GM23338 (cell line): ENCODE data around the gene VIPR1. TPM values are rescaled to one million over a fixed set of nuclear protein-coding genes. Genes with fewer than 3 reads are reported as not detected.

ENCODE experiments used
- ATAC-seq: fragments of 200-7000 bp; cut with Tn5 transposase; 3 replicates; pipeline ENCODE4 v1.9.1; 2020
- DNase-seq: peaks from one replicate; pipeline ENCODE4 v3.0.0-alpha.2; 2015; ENCODE audit warnings: low spot score
- H2AFZ ChIP-seq: fragments of 200-600 bp; sonication (generic); 2 replicates; pipeline ENCODE4 v1.8.0; 2016; ENCODE audit warnings: antibody characterized with exemption, mild to moderate bottlenecking, moderate library complexity
- H3F3A ChIP-seq: fragments of 200-600 bp; sonication (generic); replicated peaks from 2 replicates; pipeline ENCODE4 v1.8.0; 2017; ENCODE audit warnings: antibody characterized with exemption, mixed run types, low read depth
- H3K27ac ChIP-seq: fragments of 200-600 bp; sonication (generic); 2 replicates; pipeline ENCODE4 v1.6.1; 2016; ENCODE audit warnings: low read depth
- H3K27me3 ChIP-seq: fragments of 200-600 bp; sonication (generic); 2 replicates; pipeline ENCODE4 v1.8.0; 2016; ENCODE audit warnings: mild to moderate bottlenecking, mixed run types, moderate library complexity; ENCODE audit not compliant: insufficient read depth
- H3K36me3 ChIP-seq: fragments of 200-600 bp; sonication (generic); 2 replicates; pipeline ENCODE4 v1.8.0; 2016; ENCODE audit warnings: mild to moderate bottlenecking; ENCODE audit not compliant: insufficient read depth
- H3K4me1 ChIP-seq: fragments of 200-600 bp; sonication (generic); 2 replicates; pipeline ENCODE4 v1.8.0; 2016; ENCODE audit warnings: mild to moderate bottlenecking, moderate library complexity; ENCODE audit not compliant: insufficient read depth
- H3K4me2 ChIP-seq: fragments of 200-600 bp; sonication (generic); 2 replicates; pipeline ENCODE4 v1.7.1; 2017; ENCODE audit warnings: mixed run types
- H3K4me3 ChIP-seq: fragments of 200-600 bp; sonication (generic); 2 replicates; pipeline ENCODE4 v1.6.1; 2016; ENCODE audit warnings: mixed run types
- H3K79me2 ChIP-seq: fragments of 200-600 bp; sonication (generic); replicated peaks from 2 replicates; pipeline ENCODE4 v1.8.0; 2017; ENCODE audit warnings: mild to moderate bottlenecking; ENCODE audit not compliant: insufficient read depth
- H3K9me2 ChIP-seq: fragments of 200-600 bp; sonication (generic); 2 replicates; pipeline ENCODE4 v1.8.0; 2017; ENCODE audit not compliant: insufficient read depth
- H4K20me1 ChIP-seq: fragments of 200-600 bp; sonication (generic); replicated peaks from 2 replicates; pipeline ENCODE4 v1.8.0; 2017; ENCODE audit warnings: mild to moderate bottlenecking; ENCODE audit not compliant: insufficient read depth
- H3K27ac Mint-ChIP-seq: 2 replicates; pipeline ENCODE4 v1.8.0; 2020; ENCODE audit warnings: inconsistent platforms, mild to moderate bottlenecking, moderate library complexity, mixed read lengths
- H3K27me3 Mint-ChIP-seq: 3 replicates; pipeline ENCODE4 v1.8.0; 2022; ENCODE audit warnings: low read depth, mild to moderate bottlenecking, moderate library complexity, mixed read lengths, inconsistent platforms; ENCODE audit not compliant: insufficient read depth, poor library complexity
- H3K36me3 Mint-ChIP-seq: 3 replicates; pipeline ENCODE4 v1.8.0; 2021; ENCODE audit warnings: low read depth, mild to moderate bottlenecking, inconsistent platforms, moderate library complexity, mixed read lengths
- H3K4me1 Mint-ChIP-seq: 3 replicates; pipeline ENCODE4 v1.8.0; 2020; ENCODE audit warnings: mild to moderate bottlenecking, inconsistent platforms, mixed read lengths
- H3K4me3 Mint-ChIP-seq: 3 replicates; pipeline ENCODE4 v1.8.0; 2021; ENCODE audit warnings: moderate library complexity, mild to moderate bottlenecking, inconsistent platforms, mixed read lengths
- H3K9me3 Mint-ChIP-seq: 3 replicates; pipeline ENCODE4 v1.8.0; 2020; ENCODE audit warnings: moderate library complexity, mild to moderate bottlenecking, inconsistent platforms, mixed read lengths
- CREB1 ChIP-seq: fragments of 250-450 bp; sonication (Bioruptor Pico); IDR thresholded peaks from 2 replicates; pipeline ENCODE4 v1.5.0; 2020; ENCODE audit warnings: low read depth, mild to moderate bottlenecking, moderate library complexity
- CTCF ChIP-seq, 2 experiments: fragments of 200-600 bp in 1 of 2; sonication (generic) in 1 of 2; conservative IDR thresholded peaks; 2 replicates each; pipeline versions ENCODE4 v1.5.1 to v1.6.1; 2016 to 2017; ENCODE audit warnings: antibody characterized with exemption in 2 of 2, low read depth in 2 of 2, mild to moderate bottlenecking in 2 of 2, moderate library complexity in 1 of 2
- EZH2 ChIP-seq: fragments of 200-600 bp; sonication (generic); IDR thresholded peaks from one replicate; pipeline ENCODE4 v1.8.0; 2017; ENCODE audit warnings: antibody characterized with exemption, mild to moderate bottlenecking, low read depth; ENCODE audit not compliant: unreplicated experiment
- EZH2phosphoT487 ChIP-seq: fragments of 200-600 bp; sonication (generic); IDR thresholded peaks from one replicate; pipeline ENCODE4 v1.8.1; 2018; ENCODE audit warnings: antibody characterized with exemption; ENCODE audit not compliant: unreplicated experiment
- POLR2AphosphoS5 ChIP-seq: IDR thresholded peaks from 2 replicates; pipeline ENCODE4 v1.6.1; 2016; ENCODE audit warnings: antibody characterized with exemption, low read depth
- REST ChIP-seq: IDR thresholded peaks from one replicate; pipeline ENCODE4 v1.6.1; 2018; ENCODE audit warnings: antibody characterized with exemption; ENCODE audit not compliant: unreplicated experiment
- STAT1 ChIP-seq: IDR thresholded peaks from one replicate; pipeline ENCODE4 v1.6.1; 2016; ENCODE audit warnings: antibody characterized with exemption; ENCODE audit not compliant: unreplicated experiment
- ZNF114 ChIP-seq: fragments of 250-450 bp; sonication (Bioruptor Pico); IDR thresholded peaks from 2 replicates; pipeline ENCODE4 v1.5.0; 2020; ENCODE audit warnings: mild to moderate bottlenecking, moderate library complexity
- ZNF331 ChIP-seq: fragments of 250-450 bp; sonication (Bioruptor Pico); IDR thresholded peaks from 2 replicates; pipeline ENCODE4 v1.5.0; 2020; ENCODE audit warnings: low read depth, mild to moderate bottlenecking, moderate library complexity
- polyA plus RNA-seq: library from polyadenylated mRNA; unstranded; fragments of >200 nt; fragmentation: Nextera tagmentation; extraction: Ambion mirVana; gene quantifications from 2 replicates; pipeline ENCODE4 v1.2.1, GENCODE V29; 2016
- total RNA-seq: library from RNA; depleted of rRNA; stranded (reverse); fragments of >200 nt; shearing (Covaris generic); gene quantifications from 2 replicates; pipeline ENCODE4 v1.2.3, GENCODE V29; 2014

The VIPR1 gene
- total and polyA plus RNA-seq, 2 experiments from 2014 or later = 6.3 to 19.3 TPM

GRCh38 chr3:42504334-42505127, 2.1 kb downstream of the VIPR1 start:
- H4K20me1 ChIP-seq = no peaks in the 10 kb centered on the region; the same call in 1 of the 2 replicates
- no peaks in the 10 kb centered on the region for H3K9me2 ChIP-seq
- peaks cover 39% of the 10 kb centered on the region for H3K27me3 ChIP-seq
- ATAC-seq (no peak), DNase-seq (no peak)
- no peaks in the 10 kb centered on the region for H3F3A ChIP-seq
- peaks cover 38% of the 10 kb centered on the region for H3K4me1 Mint-ChIP-seq
- H3K27ac ChIP-seq = no peak overlapping the region
- H2AFZ ChIP-seq = no peak overlapping the region
- H3K4me3 ChIP-seq = no peak overlapping the region
- H3K36me3 ChIP-seq = no peaks in the 10 kb centered on the region
- H3K27ac Mint-ChIP-seq = no peak overlapping the region
- H3K36me3 Mint-ChIP-seq = no peaks in the 10 kb centered on the region; the same call in 2 of the 3 replicates
- no peak overlapping the region for H3K4me3 Mint-ChIP-seq
- peaks cover 3% of the 10 kb centered on the region; the same call in 1 of the 3 replicates for H3K9me3 Mint-ChIP-seq
- H3K4me1 ChIP-seq = peaks cover 17% of the 10 kb centered on the region
- H3K79me2 ChIP-seq = no peaks in the 10 kb centered on the region
- H3K4me2 ChIP-seq = no peak overlapping the region
- TF ChIP-seq CTCF (conservative IDR thresholded peaks at IDR 0.05; ENCODE audit: low read depth in 2 of 2) = no peak
- TF ChIP-seq ZNF114 (CRISPR knock-in tag) = no peak
- TF ChIP-seq CREB1 (CRISPR knock-in tag) = no peak
- TF ChIP-seq REST = no peak
- no peak for TF ChIP-seq ZNF331 (CRISPR knock-in tag)
- TF ChIP-seq EZH2 = no peak
- TF ChIP-seq POLR2AphosphoS5 = no peak
- no peak for TF ChIP-seq EZH2phosphoT487
- no peak for TF ChIP-seq STAT1
- peaks cover 36% of the 10 kb centered on the region for H3K27me3 Mint-ChIP-seq
